GM12873 (cell line): ENCODE results near the gene SLC25A6.

ENCODE experiments used
- TF ChIP-seq, protein P1 (sequence below): IDR thresholded peaks from 2 replicates; pipeline ENCODE4 v1.5.1; 2012; ENCODE audit warnings: low read depth, mild to moderate bottlenecking, moderate library complexity, low read length, control low read depth; ENCODE audit not compliant: insufficient read depth; ENCODE audit errors: missing control alignments

SLC25A6 gene

DNA sequence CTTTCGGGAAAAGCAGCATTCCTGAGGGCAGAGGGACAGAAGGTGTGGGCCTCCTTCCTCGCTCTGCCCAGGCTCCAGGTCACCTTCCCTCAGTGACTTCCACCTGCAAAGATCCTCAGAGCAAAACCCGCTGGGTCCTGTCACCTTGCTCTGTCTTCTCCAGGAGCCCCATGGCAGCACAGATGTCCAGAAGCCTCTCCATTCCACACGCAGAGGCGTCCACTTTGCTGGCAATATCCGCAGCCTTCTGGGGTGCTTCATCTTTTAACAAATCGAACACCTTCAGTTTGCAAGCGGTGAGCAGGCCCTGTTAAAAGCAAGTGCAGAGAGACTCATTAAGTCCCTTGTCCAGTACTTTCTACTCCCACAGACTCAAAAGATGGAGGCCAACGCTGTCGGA lies 33.5 kb upstream of the SLC25A6 start:
- TF ChIP-seq, protein P1, sequence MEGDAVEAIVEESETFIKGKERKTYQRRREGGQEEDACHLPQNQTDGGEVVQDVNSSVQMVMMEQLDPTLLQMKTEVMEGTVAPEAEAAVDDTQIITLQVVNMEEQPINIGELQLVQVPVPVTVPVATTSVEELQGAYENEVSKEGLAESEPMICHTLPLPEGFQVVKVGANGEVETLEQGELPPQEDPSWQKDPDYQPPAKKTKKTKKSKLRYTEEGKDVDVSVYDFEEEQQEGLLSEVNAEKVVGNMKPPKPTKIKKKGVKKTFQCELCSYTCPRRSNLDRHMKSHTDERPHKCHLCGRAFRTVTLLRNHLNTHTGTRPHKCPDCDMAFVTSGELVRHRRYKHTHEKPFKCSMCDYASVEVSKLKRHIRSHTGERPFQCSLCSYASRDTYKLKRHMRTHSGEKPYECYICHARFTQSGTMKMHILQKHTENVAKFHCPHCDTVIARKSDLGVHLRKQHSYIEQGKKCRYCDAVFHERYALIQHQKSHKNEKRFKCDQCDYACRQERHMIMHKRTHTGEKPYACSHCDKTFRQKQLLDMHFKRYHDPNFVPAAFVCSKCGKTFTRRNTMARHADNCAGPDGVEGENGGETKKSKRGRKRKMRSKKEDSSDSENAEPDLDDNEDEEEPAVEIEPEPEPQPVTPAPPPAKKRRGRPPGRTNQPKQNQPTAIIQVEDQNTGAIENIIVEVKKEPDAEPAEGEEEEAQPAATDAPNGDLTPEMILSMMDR: no peak

DNA sequence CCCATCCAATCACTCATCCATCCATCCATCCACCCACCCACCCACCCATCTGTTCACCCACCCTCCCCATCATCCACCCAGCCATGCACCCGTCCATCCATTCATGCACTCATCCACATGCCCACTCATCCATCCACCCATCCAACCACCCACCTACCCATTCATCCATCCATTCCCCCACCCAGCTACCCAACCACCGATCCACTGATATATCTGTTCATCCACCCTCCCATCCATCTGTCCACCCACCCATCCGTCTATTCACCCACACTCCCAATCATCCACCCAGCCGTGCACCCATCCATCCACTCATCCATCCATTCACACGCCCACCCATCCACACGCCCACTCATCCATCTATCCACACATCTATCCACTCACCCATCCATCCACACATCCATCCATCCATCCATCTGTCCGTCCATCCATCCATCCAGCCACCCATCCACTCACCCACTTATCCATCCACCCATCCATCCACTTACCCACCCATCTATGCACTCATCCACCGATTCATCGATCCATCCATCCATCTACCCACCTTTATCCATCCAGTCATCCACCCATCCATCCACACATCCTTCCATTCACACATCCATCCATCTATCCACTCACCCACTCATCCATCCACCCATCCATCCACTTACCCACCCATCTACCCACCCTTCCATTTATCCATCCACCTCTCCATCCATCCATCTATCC lies 32.4 kb upstream of the SLC25A6 start:
- TF ChIP-seq, protein P1: no peak

DNA sequence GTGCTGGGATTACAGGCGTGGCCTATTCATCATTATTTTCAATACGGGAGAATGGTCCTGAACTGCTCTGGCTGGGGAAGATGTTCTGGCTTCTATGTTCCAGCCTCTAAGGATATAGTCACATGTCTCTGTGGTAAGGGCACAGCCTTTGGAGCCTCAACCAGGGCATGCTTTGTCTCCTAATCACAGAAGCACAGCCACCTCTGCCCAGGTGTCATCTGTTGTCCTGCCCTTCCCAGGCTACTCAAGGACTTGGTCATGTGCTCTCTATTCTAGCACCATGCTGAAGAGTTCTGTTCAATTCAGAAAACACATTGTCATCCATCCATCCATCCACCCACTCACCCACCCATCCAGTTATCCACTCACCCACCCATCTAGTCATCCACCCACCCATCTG lies 31.3 kb upstream of the SLC25A6 start:
- TF ChIP-seq, protein P1: no peak

DNA sequence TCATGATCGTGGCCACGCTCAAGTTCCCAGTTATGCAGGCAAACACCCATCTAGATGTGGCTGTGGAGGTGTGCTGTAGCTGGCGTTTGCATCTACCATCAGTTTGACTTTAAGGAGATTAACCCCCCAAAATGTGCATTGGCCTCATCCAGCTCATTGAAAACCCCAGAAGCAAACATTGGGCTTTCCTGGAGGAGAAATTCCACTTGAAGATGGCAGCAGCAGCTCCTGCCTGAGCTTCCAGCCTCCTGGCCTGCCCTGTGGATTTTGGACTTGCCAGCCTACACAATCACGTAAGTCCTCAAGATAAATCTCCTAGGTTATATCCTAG lies 30.2 kb upstream of the SLC25A6 start:
- TF ChIP-seq, protein P1: no peak

DNA sequence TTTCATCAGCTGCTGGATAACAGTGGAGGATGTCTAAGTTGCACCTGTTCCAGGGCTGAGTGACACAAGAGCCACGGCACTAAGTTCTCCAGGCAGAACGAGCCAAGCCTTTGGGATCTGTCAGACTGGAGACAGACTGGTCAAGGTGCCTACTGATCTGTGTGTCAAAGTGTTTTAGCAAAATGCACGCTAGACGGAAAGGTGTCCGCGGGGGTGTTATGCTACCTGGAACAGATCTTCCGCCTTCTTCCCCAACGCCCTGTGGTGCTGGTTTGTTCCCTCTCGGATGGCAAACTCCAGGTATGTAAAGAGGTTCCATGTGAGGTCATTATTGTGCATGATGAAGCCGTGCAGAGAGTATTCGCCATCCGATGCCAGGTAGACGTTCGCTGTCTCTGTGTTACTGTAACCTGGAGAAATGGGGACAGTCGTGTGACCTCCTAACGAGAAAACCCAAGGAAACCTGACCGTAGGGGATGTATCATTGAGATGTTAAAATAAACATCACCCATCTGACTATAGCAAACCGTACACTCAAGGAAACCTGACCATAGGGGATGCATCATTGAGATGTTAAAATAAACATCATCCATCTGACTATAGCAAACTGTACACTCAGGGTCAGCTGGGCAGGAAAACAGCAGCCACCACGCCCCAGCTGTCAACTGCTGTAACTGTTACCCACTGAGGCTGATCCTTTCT lies 29.7 kb upstream of the SLC25A6 start:
- TF ChIP-seq, protein P1: no peak

DNA sequence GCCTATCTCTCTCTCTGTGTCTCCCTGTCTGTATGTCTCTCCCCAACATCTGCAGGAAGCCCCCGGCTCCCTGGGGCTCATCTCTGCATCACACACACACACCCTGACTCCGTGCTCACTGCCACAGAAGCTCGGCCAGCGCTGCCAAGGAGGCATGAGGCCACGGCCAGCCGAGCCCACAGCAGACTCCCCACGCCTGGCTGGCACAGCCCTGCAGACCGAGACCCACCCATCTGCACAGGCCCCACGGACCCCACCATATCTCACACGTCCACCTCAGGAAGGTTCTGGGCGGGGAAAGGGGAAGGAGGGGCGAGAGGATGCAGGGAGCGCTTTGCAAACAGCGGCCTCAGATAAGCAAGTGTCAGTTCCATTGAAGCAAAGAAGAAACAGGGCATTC lies 28.5 kb upstream of the SLC25A6 start:
- TF ChIP-seq, protein P1: no peak

DNA sequence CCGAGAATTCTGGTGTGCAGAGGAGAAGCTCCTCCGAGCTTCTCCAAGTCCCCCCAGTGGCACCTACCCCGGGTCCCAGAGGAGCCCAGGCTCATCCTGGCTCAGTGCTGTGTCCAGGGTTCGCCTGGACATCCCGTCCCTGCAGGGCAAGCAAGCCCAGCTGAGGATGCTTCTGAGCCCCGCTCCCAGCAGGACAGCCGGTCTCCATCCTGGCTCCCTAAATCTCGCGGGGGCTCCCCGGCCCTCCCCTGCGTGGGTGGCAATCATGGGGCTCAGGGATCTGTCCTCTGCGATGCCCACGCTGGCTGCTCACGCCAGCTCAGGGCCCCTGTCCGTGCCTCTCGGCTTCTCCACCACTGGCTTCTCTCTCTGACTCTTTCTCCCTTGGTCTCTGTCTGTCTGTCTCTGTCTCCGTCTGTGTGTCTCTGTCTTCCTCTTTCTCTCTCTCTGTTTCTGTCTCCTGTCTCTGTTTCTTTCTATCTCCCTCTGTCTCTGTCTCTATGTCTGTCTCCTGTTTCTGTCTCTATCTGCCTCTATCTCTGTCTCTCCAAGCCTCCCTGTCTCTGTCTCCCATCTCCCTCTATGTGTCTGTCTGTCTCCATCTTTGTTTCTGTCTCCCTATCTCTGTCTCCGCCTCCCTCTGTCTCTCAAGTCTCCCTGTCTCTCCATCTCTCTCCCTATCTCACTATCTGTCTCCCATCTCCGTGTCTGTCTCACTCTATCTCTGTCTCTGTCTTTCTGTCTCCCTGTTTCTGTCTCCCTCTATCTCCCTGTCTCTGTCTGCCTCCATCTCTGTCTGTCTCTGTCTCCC lies 27.8 kb upstream of the SLC25A6 start:
- TF ChIP-seq, protein P1: no peak
